HEK293 (cell line): Measurements from ENCODE around the gene LLGL2.

Experiments used
- BCL11A ChIP-seq: fragments of 450-650 bp; formaldehyde crosslinking; IDR thresholded peaks from 2 replicates; pipeline ENCODE4 v1.5.1; 2016; ENCODE audit warnings: low read depth, missing biosample characterization, missing genetic modification characterization
- GLIS2 ChIP-seq: fragments of 450-650 bp; formaldehyde crosslinking; IDR thresholded peaks from 2 replicates; pipeline ENCODE4 v1.5.1; 2016; ENCODE audit warnings: missing biosample characterization, missing genetic modification characterization
- HOXD13 ChIP-seq: sonication (generic); formaldehyde crosslinking; IDR thresholded peaks from 2 replicates; pipeline ENCODE4 v1.8.0; 2022; ENCODE audit warnings: missing genetic modification reagents, borderline replicate concordance
- IKZF3 ChIP-seq: fragments of 450-650 bp; IDR thresholded peaks from 2 replicates; pipeline ENCODE4 v1.5.0; 2018; ENCODE audit warnings: missing biosample characterization, mild to moderate bottlenecking, missing genetic modification characterization, moderate library complexity
- KLF1 ChIP-seq: fragments of 450-650 bp; formaldehyde crosslinking; IDR thresholded peaks from 2 replicates; pipeline ENCODE4 v1.5.1; 2016; ENCODE audit warnings: missing biosample characterization, missing genetic modification characterization
- KLF8 ChIP-seq: fragments of 450-650 bp; formaldehyde crosslinking; IDR thresholded peaks from 2 replicates; pipeline ENCODE4 v1.5.1; 2016; ENCODE audit warnings: missing biosample characterization, missing genetic modification characterization
- REPIN1 ChIP-seq: fragments of 450-650 bp; formaldehyde crosslinking; IDR thresholded peaks from 2 replicates; pipeline ENCODE4 v1.5.1; 2017; ENCODE audit warnings: missing biosample characterization, missing genetic modification characterization, low read depth
- TCF7L2 ChIP-seq: IDR thresholded peaks from 2 replicates; pipeline ENCODE4 v1.6.1; 2011; ENCODE audit warnings: low read depth, mild to moderate bottlenecking, inconsistent platforms, low read length, moderate library complexity, borderline replicate concordance
- ZBTB1 ChIP-seq: fragments of 450-650 bp; formaldehyde crosslinking; IDR thresholded peaks from 2 replicates; pipeline ENCODE4 v1.5.1; 2016; ENCODE audit warnings: missing biosample characterization, missing genetic modification characterization
- ZBTB17 ChIP-seq: fragments of 450-650 bp; formaldehyde crosslinking; IDR thresholded peaks from 2 replicates; pipeline ENCODE4 v1.5.1; 2016; ENCODE audit warnings: missing biosample characterization, missing genetic modification characterization
- ZBTB21 ChIP-seq: fragments of 450-650 bp; formaldehyde crosslinking; IDR thresholded peaks from 2 replicates; pipeline ENCODE4 v1.5.1; 2017; ENCODE audit warnings: missing biosample characterization, missing genetic modification characterization
- ZFHX2 ChIP-seq: fragments of 450-650 bp; formaldehyde crosslinking; conservative IDR thresholded peaks from 2 replicates; pipeline ENCODE4 v1.5.1; 2016; ENCODE audit warnings: missing biosample characterization, missing genetic modification characterization
- ZFP37 ChIP-seq: fragments of 450-650 bp; formaldehyde crosslinking; IDR thresholded peaks from 2 replicates; pipeline ENCODE4 v1.5.1; 2016; ENCODE audit warnings: missing biosample characterization, missing genetic modification characterization
- ZFP69B ChIP-seq: fragments of 450-650 bp; formaldehyde crosslinking; IDR thresholded peaks from 2 replicates; pipeline ENCODE4 v1.5.1; 2016; ENCODE audit warnings: missing biosample characterization, missing genetic modification characterization
- ZNF157 ChIP-seq: fragments of 450-650 bp; formaldehyde crosslinking; IDR thresholded peaks from 2 replicates; pipeline ENCODE4 v1.5.1; 2016; ENCODE audit warnings: missing biosample characterization, missing genetic modification characterization
- ZNF214 ChIP-seq: fragments of 450-650 bp; formaldehyde crosslinking; IDR thresholded peaks from 2 replicates; pipeline ENCODE4 v1.5.1; 2017; ENCODE audit warnings: missing biosample characterization, mild to moderate bottlenecking, missing genetic modification characterization, borderline replicate concordance
- ZNF274 ChIP-seq, 2 experiments: fragments of 200-500 bp in 1 of 2; fragments of 450-650 bp in 1 of 2; sonication (Bioruptor generic) in 1 of 2; formaldehyde crosslinking in 1 of 2; IDR thresholded peaks; 2 replicates each; pipeline versions ENCODE4 v1.5.1 to v1.6.1; 2014 to 2016; ENCODE audit warnings: borderline replicate concordance in 1 of 2, inconsistent platforms in 1 of 2, low read length in 1 of 2, missing biosample characterization in 1 of 2, missing genetic modification characterization in 1 of 2
- ZNF302 ChIP-seq: fragments of 450-650 bp; formaldehyde crosslinking; IDR thresholded peaks from 2 replicates; pipeline ENCODE4 v1.5.1; 2016; ENCODE audit warnings: missing biosample characterization, missing genetic modification characterization, low read depth
- ZNF354C ChIP-seq: fragments of 450-650 bp; formaldehyde crosslinking; IDR thresholded peaks from 2 replicates; pipeline ENCODE4 v1.5.1; 2016; ENCODE audit warnings: missing biosample characterization, missing genetic modification characterization, low read depth, borderline replicate concordance
- ZNF37A ChIP-seq: fragments of 450-650 bp; IDR thresholded peaks from 2 replicates; pipeline ENCODE4 v1.5.1; 2018; ENCODE audit warnings: missing biosample characterization, missing genetic modification characterization
- ZNF416 ChIP-seq: fragments of 450-650 bp; formaldehyde crosslinking; IDR thresholded peaks from 2 replicates; pipeline ENCODE4 v1.5.1; 2016; ENCODE audit warnings: missing biosample characterization, missing genetic modification characterization
- ZNF529 ChIP-seq: fragments of 450-650 bp; formaldehyde crosslinking; IDR thresholded peaks from 2 replicates; pipeline ENCODE4 v1.5.1; 2017; ENCODE audit warnings: missing genetic modification characterization, missing biosample characterization; ENCODE audit not compliant: insufficient replicate concordance
- ZNF571 ChIP-seq: fragments of 450-650 bp; formaldehyde crosslinking; IDR thresholded peaks from 2 replicates; pipeline ENCODE4 v1.5.0; 2017; ENCODE audit warnings: missing biosample characterization, missing genetic modification characterization
- ZNF600 ChIP-seq: fragments of 450-650 bp; formaldehyde crosslinking; IDR thresholded peaks from 2 replicates; pipeline ENCODE4 v1.5.1; 2016; ENCODE audit warnings: missing biosample characterization, missing genetic modification characterization
- ZNF768 ChIP-seq: fragments of 450-650 bp; formaldehyde crosslinking; IDR thresholded peaks from 2 replicates; pipeline ENCODE4 v1.5.1; 2018; ENCODE audit warnings: missing biosample characterization, mild to moderate bottlenecking, missing genetic modification characterization
- TF ChIP-seq, protein P1 (sequence below): fragments of 450-650 bp; formaldehyde crosslinking; IDR thresholded peaks from 2 replicates; pipeline ENCODE4 v1.5.1; 2016; ENCODE audit warnings: missing biosample characterization, missing genetic modification characterization
- TF ChIP-seq, protein P2 (sequence below): fragments of 450-650 bp; formaldehyde crosslinking; IDR thresholded peaks from 2 replicates; pipeline ENCODE4 v1.5.1; 2017; ENCODE audit warnings: missing biosample characterization, missing genetic modification characterization
- TF ChIP-seq, protein P3 (sequence below): fragments of 450-650 bp; formaldehyde crosslinking; IDR thresholded peaks from 2 replicates; pipeline ENCODE4 v1.5.1; 2016; ENCODE audit warnings: missing biosample characterization, missing genetic modification characterization
- TF ChIP-seq, protein P4 (sequence below): fragments of 450-650 bp; formaldehyde crosslinking; optimal IDR thresholded peaks from 2 replicates; pipeline ENCODE3; 2016; ENCODE audit warnings: missing biosample characterization, mild to moderate bottlenecking, missing genetic modification characterization
- TF ChIP-seq, protein P5 (sequence below): fragments of 450-650 bp; formaldehyde crosslinking; IDR thresholded peaks from 2 replicates; pipeline ENCODE4 v1.5.1; 2016; ENCODE audit warnings: missing biosample characterization, missing genetic modification characterization
- TF ChIP-seq, protein P6 (sequence below): fragments of 450-650 bp; formaldehyde crosslinking; IDR thresholded peaks from 2 replicates; pipeline ENCODE4 v1.5.1; 2017; ENCODE audit warnings: missing biosample characterization, missing genetic modification characterization

The LLGL2 gene

DNA sequence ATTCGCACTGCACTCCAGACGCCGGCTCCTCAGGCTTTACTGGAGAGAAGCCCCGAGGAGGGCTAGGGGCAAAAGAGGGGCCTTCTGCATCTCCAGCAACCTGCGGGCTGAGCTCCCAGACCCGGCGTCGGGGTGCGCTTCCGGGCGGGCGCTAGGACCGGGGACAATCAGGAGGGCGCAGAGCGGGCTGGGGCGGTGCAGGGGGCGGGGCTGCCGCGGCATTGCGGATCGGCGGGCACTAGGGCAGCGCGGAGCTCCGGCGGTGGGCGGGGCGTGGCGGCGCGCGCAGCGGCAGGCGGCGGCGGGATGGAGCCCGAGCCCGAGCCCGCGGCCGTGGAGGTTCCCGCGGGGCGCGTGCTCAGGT lies 9.3 kb upstream of the LLGL2 start, which contains the start of gene TSEN54 (continued):
- TF ChIP-seq TCF7L2 (no peak), ZNF214 (no peak), ZNF529 (tag by site-specific recombination) (no peak), HOXD13 (CRISPR knock-in tag) (no peak), ZFHX2 (no peak), ZBTB1 (tag by site-specific recombination) (no peak), REPIN1 (no peak; the same call in 1 of the 2 replicates), ZFP37 (tag by site-specific recombination) (no peak), ZFP69B (tag by site-specific recombination) (no peak), ZNF571 (tag by site-specific recombination) (no peak), ZNF274 (IDR thresholded peaks at IDR 0.05; ENCODE audit: low read length) (no peak), ZNF274 (tag by site-specific recombination; IDR thresholded peaks at IDR 0.05; ENCODE audit: borderline replicate concordance) (no peak), ZNF157 (tag by site-specific recombination) (no peak), KLF1 (no peak; the same call in 1 of the 2 replicates), BCL11A (tag by site-specific recombination) (0 out of 2 replicates have a peak, but pooled peaks have one; percentile 10), ZBTB21 (tag by site-specific recombination) (no peak), KLF8 (tag by site-specific recombination) (peak; percentile 94), IKZF3 (peak; percentile 56; the same call in 1 of the 2 replicates), GLIS2 (tag by site-specific recombination) (no peak), ZNF416 (tag by site-specific recombination) (no peak), ZNF600 (tag by site-specific recombination) (no peak), ZNF768 (tag by site-specific recombination) (no peak), ZNF37A (no peak), ZBTB17 (tag by site-specific recombination) (peak; percentile 45), ZNF302 (tag by site-specific recombination) (no peak), ZNF354C (tag by site-specific recombination) (no peak)
- TF ChIP-seq, protein P1, sequence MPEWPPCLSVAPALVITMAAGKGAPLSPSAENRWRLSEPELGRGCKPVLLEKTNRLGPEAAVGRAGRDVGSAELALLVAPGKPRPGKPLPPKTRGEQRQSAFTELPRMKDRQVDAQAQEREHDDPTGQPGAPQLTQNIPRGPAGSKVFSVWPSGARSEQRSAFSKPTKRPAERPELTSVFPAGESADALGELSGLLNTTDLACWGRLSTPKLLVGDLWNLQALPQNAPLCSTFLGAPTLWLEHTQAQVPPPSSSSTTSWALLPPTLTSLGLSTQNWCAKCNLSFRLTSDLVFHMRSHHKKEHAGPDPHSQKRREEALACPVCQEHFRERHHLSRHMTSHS (tag by site-specific recombination) = no peak
- TF ChIP-seq, protein P2, sequence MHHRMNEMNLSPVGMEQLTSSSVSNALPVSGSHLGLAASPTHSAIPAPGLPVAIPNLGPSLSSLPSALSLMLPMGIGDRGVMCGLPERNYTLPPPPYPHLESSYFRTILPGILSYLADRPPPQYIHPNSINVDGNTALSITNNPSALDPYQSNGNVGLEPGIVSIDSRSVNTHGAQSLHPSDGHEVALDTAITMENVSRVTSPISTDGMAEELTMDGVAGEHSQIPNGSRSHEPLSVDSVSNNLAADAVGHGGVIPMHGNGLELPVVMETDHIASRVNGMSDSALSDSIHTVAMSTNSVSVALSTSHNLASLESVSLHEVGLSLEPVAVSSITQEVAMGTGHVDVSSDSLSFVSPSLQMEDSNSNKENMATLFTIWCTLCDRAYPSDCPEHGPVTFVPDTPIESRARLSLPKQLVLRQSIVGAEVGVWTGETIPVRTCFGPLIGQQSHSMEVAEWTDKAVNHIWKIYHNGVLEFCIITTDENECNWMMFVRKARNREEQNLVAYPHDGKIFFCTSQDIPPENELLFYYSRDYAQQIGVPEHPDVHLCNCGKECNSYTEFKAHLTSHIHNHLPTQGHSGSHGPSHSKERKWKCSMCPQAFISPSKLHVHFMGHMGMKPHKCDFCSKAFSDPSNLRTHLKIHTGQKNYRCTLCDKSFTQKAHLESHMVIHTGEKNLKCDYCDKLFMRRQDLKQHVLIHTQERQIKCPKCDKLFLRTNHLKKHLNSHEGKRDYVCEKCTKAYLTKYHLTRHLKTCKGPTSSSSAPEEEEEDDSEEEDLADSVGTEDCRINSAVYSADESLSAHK (tag by site-specific recombination) = no peak; the same call in 1 of the 2 replicates
- TF ChIP-seq, protein P3, sequence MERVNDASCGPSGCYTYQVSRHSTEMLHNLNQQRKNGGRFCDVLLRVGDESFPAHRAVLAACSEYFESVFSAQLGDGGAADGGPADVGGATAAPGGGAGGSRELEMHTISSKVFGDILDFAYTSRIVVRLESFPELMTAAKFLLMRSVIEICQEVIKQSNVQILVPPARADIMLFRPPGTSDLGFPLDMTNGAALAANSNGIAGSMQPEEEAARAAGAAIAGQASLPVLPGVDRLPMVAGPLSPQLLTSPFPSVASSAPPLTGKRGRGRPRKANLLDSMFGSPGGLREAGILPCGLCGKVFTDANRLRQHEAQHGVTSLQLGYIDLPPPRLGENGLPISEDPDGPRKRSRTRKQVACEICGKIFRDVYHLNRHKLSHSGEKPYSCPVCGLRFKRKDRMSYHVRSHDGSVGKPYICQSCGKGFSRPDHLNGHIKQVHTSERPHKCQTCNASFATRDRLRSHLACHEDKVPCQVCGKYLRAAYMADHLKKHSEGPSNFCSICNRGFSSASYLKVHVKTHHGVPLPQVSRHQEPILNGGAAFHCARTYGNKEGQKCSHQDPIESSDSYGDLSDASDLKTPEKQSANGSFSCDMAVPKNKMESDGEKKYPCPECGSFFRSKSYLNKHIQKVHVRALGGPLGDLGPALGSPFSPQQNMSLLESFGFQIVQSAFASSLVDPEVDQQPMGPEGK = no peak
- TF ChIP-seq, protein P4, sequence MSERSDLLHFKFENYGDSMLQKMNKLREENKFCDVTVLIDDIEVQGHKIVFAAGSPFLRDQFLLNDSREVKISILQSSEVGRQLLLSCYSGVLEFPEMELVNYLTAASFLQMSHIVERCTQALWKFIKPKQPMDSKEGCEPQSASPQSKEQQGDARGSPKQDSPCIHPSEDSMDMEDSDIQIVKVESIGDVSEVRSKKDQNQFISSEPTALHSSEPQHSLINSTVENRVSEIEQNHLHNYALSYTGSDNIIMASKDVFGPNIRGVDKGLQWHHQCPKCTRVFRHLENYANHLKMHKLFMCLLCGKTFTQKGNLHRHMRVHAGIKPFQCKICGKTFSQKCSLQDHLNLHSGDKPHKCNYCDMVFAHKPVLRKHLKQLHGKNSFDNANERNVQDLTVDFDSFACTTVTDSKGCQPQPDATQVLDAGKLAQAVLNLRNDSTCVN (tag by site-specific recombination) = peak; percentile 1
- TF ChIP-seq, protein P5, sequence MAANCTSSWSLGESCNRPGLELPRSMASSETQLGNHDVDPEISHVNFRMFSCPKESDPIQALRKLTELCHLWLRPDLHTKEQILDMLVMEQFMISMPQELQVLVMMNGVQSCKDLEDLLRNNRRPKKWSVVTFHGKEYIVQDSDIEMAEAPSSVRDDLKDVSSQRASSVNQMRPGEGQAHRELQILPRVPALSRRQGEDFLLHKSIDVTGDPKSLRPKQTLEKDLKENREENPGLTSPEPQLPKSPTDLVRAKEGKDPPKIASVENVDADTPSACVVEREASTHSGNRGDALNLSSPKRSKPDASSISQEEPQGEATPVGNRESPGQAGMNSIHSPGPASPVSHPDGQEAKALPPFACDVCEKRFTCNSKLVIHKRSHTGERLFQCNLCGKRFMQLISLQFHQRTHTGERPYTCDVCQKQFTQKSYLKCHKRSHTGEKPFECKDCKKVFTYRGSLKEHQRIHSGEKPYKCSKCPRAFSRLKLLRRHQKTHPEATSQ = no peak
- TF ChIP-seq, protein P6, sequence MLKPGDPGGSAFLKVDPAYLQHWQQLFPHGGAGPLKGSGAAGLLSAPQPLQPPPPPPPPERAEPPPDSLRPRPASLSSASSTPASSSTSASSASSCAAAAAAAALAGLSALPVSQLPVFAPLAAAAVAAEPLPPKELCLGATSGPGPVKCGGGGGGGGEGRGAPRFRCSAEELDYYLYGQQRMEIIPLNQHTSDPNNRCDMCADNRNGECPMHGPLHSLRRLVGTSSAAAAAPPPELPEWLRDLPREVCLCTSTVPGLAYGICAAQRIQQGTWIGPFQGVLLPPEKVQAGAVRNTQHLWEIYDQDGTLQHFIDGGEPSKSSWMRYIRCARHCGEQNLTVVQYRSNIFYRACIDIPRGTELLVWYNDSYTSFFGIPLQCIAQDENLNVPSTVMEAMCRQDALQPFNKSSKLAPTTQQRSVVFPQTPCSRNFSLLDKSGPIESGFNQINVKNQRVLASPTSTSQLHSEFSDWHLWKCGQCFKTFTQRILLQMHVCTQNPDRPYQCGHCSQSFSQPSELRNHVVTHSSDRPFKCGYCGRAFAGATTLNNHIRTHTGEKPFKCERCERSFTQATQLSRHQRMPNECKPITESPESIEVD (tag by site-specific recombination) = no peak
